Gastrocnemius medialis (tissue), 4 donors: Measurements from ENCODE around the gene DTWD2.

Experiments
- POLR2A ChIP-seq, 2 donors: fragments of 450-650 bp; IDR thresholded peaks; one replicate each; pipeline ENCODE4 v1.6.1; 2017; ENCODE audit warnings: antibody characterized with exemption in 2 of 2, mild to moderate bottlenecking in 2 of 2, moderate library complexity in 2 of 2
- TF ChIP-seq, protein P1 (sequence below), 5 experiments: fragments of 450-650 bp in 3 of 5; fragments of 200-600 bp in 2 of 5; sonication (generic) in 2 of 5; IDR thresholded peaks in 4 of 5; conservative IDR thresholded peaks in 1 of 5; 1 replicate in 4 of 5; 2 replicates in 1 of 5; pipeline ENCODE4 v1.5.1; 2016 to 2019; ENCODE audit warnings: antibody characterized with exemption in 5 of 5, mild to moderate bottlenecking in 3 of 5, moderate library complexity in 3 of 5

DNA sequence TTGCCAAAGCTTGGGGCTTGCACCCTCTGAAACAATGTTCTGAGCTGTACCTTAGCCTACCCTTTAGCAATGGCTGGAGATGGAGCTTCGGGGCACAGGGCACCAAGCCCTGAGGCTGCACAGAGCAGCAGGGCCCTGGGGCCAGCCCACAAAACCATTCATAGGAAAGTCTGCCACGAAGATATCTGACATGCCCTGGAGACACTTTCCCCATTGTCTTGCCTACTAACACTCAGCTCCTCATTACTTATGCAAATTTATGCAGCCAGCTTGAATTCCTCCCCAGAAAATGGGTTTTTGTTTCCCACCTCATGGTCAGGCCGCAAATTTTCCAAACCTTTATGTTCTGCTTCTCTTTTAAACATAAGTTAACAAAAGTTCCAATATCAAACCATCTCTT lies 105.7 kb downstream of the DTWD2 start:
- no peak for TF ChIP-seq POLR2A (IDR thresholded peaks at IDR 0.05)
- TF ChIP-seq, protein P1, sequence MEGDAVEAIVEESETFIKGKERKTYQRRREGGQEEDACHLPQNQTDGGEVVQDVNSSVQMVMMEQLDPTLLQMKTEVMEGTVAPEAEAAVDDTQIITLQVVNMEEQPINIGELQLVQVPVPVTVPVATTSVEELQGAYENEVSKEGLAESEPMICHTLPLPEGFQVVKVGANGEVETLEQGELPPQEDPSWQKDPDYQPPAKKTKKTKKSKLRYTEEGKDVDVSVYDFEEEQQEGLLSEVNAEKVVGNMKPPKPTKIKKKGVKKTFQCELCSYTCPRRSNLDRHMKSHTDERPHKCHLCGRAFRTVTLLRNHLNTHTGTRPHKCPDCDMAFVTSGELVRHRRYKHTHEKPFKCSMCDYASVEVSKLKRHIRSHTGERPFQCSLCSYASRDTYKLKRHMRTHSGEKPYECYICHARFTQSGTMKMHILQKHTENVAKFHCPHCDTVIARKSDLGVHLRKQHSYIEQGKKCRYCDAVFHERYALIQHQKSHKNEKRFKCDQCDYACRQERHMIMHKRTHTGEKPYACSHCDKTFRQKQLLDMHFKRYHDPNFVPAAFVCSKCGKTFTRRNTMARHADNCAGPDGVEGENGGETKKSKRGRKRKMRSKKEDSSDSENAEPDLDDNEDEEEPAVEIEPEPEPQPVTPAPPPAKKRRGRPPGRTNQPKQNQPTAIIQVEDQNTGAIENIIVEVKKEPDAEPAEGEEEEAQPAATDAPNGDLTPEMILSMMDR (IDR thresholded peaks at IDR 0.05 in 4 of 5, conservative IDR thresholded peaks at IDR 0.05 in 1 of 5) = no peak
